ENCODE results near the gene HOXC12. TPM values are rescaled to one million over a fixed set of nuclear protein-coding genes. Genes with fewer than 3 reads are reported as not detected.

Gene HOXC12
- total RNA-seq, 1 experiment from 2014 or later: not detected

DNA sequence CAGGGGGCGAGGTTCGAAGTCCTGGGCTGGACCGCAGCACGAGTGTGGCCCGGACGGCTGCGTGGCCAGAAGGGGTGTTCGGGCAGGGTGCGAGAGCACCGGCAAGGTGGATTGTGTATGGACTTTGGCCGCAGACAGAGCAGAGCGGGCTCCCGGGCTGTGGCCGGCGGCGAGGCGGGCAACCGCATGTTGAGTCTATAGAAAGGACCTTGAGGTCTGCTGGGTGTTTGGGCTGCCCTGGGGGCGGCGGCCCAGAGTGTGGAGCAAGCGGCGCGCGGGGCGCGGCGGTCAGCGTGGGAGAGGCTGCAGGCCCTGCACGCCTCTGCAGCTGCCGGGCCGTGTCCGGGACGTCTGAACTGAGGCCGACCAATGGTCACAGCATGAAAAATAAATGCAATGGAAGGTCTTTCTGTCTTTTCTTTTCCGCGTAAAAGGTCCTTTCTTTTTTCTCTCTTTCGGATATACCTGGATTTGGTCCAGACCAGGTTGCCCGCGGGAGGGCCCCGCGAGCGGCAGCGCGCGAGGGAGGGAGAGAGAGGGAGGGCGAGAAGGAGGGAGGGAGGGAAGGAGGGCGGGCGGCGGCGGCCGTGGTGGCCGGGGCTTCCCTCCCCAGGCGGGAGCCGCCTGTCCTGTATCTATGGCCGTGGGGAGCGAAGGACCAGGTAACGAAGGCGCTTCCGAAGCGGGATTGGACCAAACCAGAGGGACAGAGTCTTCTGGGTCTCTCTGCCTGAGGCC lies 39.7 kb downstream of the HOXC12 start:
- H3K27me3 Mint-ChIP-seq (ENCODE audit: unreplicated experiment): peaks cover 98% of the 10 kb centered on the region
- H3K4me3 Mint-ChIP-seq (ENCODE audit: low read depth, unreplicated experiment): peak overlapping the region; percentile 64
- CTCF ChIA-PET: interaction anchor here (0.6 kb wide), 2 partner anchors 8 to 194 kb away, joined by 4 to 6 read pairs; partner anchors contain the start of gene SMUG1
- H3K27ac Mint-ChIP-seq (ENCODE audit: unreplicated experiment): peak overlapping the region; percentile 59
- TF ChIP-seq CTCF (IDR thresholded peaks at IDR 0.05; ENCODE audit: unreplicated experiment): no peak
- H3K4me1 Mint-ChIP-seq (ENCODE audit: low read depth, unreplicated experiment): peaks cover 43% of the 10 kb centered on the region
- intact Hi-C loops (cut with micrococcal nuclease; ENCODE audit: unreplicated experiment): no loop called here
- BruUV-seq (replicated peaks): no TSS peak
- no peaks in the 10 kb centered on the region for H3K9me3 Mint-ChIP-seq (ENCODE audit: low read depth, unreplicated experiment)
- DNase-seq: no peak
- H3K36me3 Mint-ChIP-seq (ENCODE audit: insufficient read depth, unreplicated experiment): peaks cover 15% of the 10 kb centered on the region

GRCh38 chr12:53995002-53995377 lies 40.3 kb downstream of the HOXC12 start:
- H3K9me3 Mint-ChIP-seq (ENCODE audit: low read depth, unreplicated experiment): no peaks in the 10 kb centered on the region
- CTCF ChIA-PET: interaction anchor here (0.6 to 0.7 kb wide), 2 partner anchors 14 to 194 kb away, joined by 6 read pairs; partner anchors contain the start of genes HOXC8 and SMUG1
- peaks cover 37% of the 10 kb centered on the region for H3K4me1 Mint-ChIP-seq (ENCODE audit: low read depth, unreplicated experiment)
- H3K27ac Mint-ChIP-seq (ENCODE audit: unreplicated experiment): peak overlapping the region; percentile 59
- peaks cover 92% of the 10 kb centered on the region for H3K27me3 Mint-ChIP-seq (ENCODE audit: unreplicated experiment)
- intact Hi-C loops (cut with micrococcal nuclease; ENCODE audit: unreplicated experiment): no loop called here
- BruUV-seq (replicated peaks): no TSS peak
- no peak for DNase-seq
- peaks cover 20% of the 10 kb centered on the region for H3K36me3 Mint-ChIP-seq (ENCODE audit: insufficient read depth, unreplicated experiment)
- peak overlapping the region; percentile 64 for H3K4me3 Mint-ChIP-seq (ENCODE audit: low read depth, unreplicated experiment)
- TF ChIP-seq CTCF (IDR thresholded peaks at IDR 0.05; ENCODE audit: unreplicated experiment): no peak

- no peak for TF ChIP-seq CTCF (IDR thresholded peaks at IDR 0.05; ENCODE audit: unreplicated experiment)
- Mint-ChIP-seq H3K4me3 (ENCODE audit: low read depth, unreplicated experiment) (peak overlapping the region; percentile 64), H3K36me3 (ENCODE audit: insufficient read depth, unreplicated experiment) (peaks cover 26% of the 10 kb centered on the region), H3K27me3 (ENCODE audit: unreplicated experiment) (peaks cover 89% of the 10 kb centered on the region), H3K4me1 (ENCODE audit: low read depth, unreplicated experiment) (peaks cover 31% of the 10 kb centered on the region), H3K9me3 (ENCODE audit: low read depth, unreplicated experiment) (no peaks in the 10 kb centered on the region), H3K27ac (ENCODE audit: unreplicated experiment) (peak overlapping the region; percentile 59)
- no TSS peak for BruUV-seq (replicated peaks)
- intact Hi-C loops (cut with micrococcal nuclease; ENCODE audit: unreplicated experiment): no loop called here
- peak; percentile 79 for DNase-seq
- CTCF ChIA-PET: interaction anchor here (0.6 to 0.7 kb wide), 4 partner anchors 13 to 384 kb away, joined by 3 to 6 read pairs (median 6); partner anchors contain the start of genes HOXC8 and SMUG1
Measured at GRCh38 chr12:53995378-53996239, 40.9 kb downstream of the HOXC12 start.
